NOMO-1 treated with dmso at 0.1 percent for 144 hours (cell line): Measurements from ENCODE around the gene PRKG1.
"Not testable (repeated sequence)": the region's sequence is repeated elsewhere in the genome, so short reads cannot be mapped to it uniquely, and the experiment has no call there.

Experiments
- DNase-seq: peaks from one replicate; lab custom pipeline; 2025; ENCODE audit not compliant: unreplicated experiment; lab: John Stamatoyannopoulos, UW

PRKG1 gene

DNA sequence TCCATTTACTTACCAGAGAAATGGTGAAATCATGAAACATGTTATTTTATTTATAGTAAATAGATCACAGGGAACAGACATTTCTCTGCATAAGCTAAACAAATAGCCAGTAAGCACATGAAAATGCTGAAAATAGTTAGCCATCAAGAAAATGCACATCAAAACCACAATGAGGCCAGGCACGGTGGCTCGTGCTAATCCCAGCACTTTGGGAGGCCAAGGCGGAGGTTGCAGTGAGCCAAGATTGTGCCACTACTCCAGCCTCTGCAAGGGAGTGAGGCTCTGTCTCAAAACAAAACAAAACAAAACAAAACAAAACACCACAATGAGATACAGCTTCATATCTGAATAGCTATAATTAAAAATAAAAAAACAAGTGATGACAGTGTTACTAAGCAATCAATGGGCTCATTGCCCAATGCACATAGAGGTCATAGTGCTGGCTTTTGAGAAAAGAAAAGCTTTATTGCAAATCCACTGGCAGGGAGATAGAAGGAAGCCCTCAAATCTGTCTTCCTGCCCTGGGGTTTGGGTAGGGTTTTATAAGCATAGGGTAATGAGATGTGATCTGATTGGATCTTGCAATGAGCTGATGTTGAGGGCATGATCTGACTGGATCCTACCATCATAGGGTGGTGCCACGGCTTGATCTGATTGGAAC is 608.9 kb downstream of the PRKG1 start:
- no peak for DNase-seq

DNA sequence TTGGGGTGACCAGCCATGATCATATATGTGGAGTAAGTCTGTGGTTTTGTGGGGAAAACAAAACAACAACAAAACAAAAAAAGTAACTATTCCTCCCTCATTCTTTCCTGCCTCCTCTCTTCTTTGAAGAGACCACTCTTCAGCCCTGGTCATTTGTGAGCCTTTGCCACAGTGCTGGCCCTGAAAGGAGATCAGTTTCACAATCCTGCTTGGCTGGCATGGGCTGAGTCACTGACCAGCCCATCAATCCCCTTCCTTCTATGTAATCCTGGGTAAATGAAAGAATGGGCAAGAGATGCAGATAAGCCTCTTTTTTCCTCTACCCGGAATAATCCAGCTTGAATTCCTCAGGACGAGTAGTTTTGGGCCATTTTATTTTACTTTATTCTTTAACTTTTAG is 611.5 kb downstream of the PRKG1 start:
- DNase-seq, result no peak

DNA sequence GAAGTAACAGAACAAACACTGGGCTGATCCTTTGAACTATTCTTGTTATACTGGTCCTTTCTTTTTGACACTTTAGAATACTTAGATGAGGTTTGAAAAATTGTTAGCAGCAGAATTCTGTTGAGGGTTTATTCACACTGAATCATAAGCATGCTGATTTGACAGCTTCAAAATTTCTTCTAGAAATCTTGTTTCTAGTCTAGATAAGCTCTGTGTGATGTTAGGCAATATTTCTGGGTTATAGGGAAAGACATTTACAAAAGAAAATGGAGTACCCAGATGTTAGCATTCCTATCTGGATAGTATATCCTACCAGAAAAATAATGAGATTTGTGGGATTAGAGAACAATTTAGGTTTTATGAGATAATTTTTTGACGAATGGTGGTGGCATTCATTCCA is 613.0 kb downstream of the PRKG1 start:
- DNase-seq, result no peak

DNA sequence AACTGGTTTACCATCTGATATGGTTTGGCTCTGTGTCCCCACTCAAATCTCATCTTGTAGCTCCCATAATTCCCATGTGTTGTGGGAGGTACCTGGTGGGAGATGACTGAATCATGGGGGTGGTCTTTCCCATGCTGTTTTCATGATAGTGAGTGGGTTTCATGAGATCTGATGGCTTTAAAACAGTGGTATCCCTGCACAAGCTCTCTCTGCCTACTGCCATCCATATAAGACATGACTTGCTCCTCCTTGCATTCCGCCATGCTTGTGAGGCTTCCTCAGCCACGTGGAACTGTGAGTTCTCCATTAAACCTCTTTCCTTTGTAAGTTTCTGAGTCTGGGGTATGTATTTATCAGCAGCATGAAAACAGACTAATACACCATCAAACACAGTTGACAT is 614.5 kb downstream of the PRKG1 start:
- not testable (repeated sequence) for DNase-seq

DNA sequence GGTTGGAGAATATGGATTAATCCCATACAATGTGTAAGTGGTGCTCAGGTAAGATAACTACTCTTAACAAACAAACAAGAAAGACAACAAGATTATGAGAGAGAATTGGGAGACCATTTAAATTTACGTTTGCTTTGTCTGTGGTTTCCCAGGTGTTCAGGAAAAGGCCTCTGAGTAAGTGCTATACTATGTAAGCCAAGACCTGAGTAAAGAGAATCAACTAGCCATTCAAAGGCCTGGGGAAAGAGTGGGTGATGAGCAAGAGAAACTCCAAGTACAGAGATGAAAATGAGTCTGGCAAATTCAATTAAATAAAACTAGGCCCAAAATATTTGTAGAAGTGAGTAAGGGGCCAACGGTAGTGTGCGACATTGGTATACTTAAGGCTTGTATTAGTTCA is 615.2 kb downstream of the PRKG1 start:
- DNase-seq, result no peak

DNA sequence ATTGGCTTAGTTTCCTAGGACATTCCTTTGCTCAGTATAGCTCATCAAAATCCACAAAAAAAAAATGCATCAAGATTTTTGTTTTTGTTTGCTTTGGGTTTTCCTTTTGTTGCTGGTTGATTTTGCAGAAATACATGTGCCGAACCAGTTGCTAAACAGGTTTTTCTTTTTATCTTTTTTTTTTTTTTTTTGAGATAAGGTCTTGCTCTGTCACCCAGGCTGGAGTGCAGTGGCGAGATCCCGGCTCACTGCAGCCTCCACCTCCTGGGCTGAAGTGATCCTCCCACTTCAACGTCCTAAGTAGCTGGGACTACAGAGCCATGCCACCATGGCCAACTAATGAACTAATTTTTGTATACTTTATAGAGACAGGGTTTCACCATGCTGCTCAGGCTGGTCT is 616.8 kb downstream of the PRKG1 start:
- no peak for DNase-seq

DNA sequence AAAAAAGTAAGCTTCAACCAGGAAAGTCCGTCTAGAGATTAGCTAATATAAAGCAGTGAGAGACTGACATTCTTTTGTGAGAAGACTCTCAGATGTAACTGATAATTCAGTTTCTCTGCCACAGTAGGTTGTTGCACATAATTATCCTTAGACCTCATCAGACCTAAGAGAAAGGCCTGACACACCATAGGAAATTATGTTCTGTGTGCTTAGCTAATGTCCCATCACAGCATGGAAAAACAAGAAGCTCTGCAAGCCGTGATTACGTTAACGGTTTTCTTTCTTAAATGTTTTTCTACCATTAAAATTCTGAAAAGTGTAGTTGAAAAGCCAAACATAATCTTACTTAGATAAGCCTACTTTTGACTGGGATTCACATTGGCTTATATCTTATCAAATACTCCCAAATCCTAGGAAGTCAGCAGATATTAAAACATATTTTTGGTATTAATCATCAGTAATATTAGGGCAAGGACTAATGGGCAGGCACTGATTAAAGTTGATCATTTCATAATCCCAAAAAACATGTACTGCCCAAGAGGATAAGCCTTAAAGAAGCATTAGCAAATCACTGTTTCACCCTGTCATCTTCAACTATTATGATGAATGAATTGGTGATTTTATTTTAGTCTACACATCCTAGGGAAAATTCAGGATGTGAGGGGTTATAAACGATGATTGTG is 619.9 kb downstream of the PRKG1 start:
- DNase-seq, result no peak

DNA sequence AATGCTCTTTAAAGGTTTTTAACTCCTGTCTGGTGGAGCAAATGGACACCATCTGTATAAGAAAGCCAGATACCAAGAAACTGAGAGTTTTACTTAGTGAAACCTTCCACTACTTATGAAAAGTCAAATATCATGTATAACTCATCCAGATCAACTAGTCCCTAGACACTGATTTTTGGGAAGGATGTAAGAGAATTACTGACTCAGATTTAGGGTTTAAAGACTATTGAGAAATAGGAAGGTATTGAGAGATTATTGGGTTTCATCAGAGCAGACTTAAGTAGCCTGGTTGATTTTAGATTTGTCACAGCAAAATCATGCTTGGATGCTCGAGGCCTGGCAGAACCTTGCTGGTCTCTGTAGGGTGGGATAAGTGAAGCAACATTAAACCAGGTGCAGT is 622.0 kb downstream of the PRKG1 start:
- no peak for DNase-seq

DNA sequence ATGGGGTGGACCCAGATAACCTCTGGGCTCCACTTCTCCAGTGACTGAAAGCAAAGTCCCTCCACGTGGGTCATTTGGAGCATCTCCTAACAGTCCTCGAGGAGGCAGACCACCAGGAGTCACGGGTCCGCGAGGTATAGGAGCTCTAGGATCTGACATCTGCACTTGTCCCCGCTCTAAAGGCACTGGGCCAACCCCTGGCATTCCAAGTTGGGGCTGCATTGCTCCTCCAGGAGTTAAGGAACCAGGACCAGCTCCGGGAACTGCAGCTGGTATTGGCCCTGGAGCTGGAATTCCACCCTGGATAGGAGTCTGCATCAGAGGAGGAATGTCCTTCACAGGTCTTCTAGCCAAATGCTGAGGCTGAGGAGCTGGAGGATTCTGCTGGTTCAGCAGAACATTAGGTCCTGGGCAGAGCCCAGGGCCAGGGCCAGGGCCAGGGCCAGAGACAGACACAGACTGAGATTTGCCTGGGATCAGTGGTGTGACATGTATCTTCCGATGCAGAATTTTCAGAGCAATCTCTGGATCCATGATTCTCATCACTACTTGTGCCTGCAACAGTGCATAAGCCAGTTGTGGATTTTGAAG is 624.3 kb downstream of the PRKG1 start:
- no peak for DNase-seq

DNA sequence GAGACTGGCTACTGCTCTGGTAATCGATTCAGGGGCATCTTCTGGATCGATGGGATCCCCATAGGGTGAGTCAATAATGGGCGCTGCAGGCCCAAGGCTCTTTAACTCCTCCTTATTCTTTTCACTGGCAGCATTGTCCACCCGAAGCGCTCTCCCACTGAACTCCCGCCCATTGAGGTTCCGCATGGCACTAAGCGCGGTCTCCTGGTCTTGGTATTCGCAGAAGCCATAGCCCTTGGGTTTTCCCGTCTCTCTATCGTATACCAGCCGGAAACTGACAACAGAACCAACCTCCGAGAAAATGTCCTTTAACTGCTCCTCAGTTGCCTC is 624.8 kb downstream of the PRKG1 start:
- DNase-seq, result no peak

DNA sequence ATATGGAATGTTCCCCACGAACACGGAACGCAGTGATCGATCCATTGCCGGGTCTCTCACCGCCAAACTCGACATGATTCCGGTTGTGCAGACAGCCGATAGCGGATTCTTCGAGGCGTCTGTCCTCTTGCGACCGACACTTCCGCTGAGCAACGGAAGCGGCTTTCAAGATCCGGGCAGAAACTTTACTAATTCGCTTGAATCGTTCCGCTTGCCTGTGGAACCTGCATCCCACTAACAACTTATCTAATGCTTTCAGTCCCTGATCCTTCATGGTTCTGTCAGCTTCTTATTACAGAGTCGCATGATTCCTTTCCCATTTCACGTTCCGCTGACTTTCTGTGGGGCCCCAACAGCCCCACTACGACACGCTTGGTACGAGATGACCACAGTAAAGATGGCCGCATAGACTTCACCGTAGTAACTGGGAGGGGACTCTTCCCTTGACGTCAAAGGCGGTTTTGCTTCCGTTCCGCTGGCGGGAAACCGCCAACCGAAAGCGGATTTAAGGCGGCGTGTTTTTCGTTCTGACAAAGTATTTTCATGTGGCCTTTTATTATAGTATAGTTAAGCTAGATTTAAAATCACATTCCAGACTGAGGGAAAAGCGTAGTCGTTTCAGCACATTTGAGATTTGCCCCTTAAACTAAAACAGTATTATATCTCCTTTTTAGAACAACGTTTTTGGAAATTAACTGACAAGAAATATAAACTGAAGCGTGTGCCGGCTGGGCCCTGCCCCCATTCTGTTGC is 625.4 kb downstream of the PRKG1 start, which contains the start of gene CSTF2T:
CSTF2T (minus strand) TSS at position 121 of the 753 bp plus-strand sequence; CDS start at position 75, 46 bp downstream.
- DNase-seq, result peak; percentile 71

DNA sequence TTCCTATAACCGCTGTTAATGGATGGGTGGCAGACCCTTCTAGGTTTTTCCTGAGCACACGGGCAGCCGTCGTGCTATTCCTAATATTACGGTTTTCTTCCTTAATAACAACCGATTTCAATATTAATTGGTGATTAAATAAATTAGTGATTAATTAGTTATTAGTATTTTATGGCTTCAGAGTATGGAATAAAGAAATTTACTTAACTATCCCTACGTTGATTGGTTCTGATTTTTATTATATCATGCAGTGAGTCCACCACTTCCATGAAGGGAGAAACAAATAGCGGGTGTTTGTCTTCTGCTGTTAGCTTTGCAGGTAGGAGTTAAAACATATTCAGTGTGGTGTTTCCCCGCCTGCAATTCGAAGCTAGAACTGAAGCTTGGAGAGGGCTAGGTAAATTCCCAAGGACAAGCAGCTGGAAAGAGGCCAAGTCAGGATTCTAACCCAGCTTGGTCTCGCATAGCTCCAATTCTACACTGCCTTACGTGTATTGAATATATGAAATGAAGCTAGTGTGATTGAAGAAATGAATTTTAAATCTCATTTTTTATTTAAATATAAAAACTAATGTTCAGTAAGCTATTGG is 626.0 kb downstream of the PRKG1 start:
- no peak for DNase-seq

DNA sequence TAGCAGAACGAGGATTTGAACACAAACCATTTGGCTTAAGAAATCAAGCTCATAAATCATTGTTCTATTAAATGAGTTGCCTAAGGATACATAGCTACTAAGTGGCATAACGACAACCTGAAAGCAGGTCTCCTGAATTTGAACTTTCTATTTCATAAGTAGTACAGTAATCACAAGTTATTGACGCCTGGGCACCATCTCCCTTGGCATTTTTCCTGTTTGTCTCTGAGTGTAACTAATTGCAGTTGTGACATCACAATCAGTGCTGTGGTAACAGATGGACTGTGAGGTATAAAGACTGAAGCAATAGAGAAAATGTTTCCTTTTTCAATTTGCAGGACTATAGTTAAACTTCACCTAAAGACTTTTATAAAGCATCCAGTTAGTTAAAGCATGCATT is 631.5 kb downstream of the PRKG1 start:
- DNase-seq, result no peak

DNA sequence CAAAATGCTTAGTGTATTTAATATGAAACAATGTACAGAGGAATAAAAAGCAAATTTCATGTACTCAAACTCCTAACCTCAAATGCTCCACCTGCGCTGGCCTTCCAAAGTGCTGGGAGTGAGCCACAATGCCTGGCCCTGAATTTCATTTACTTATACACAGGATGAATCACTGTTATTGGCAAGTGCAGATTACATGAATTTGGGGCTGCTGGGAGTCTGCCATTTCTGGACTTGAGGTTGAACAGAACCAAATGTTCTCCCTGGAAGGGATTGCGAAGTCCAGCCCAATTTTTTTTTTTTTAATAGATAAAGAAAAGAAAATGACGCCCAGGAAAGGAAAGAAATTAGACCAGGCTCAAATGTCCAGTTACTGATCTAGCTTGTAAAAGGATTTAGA is 631.9 kb downstream of the PRKG1 start:
- DNase-seq, result no peak

DNA sequence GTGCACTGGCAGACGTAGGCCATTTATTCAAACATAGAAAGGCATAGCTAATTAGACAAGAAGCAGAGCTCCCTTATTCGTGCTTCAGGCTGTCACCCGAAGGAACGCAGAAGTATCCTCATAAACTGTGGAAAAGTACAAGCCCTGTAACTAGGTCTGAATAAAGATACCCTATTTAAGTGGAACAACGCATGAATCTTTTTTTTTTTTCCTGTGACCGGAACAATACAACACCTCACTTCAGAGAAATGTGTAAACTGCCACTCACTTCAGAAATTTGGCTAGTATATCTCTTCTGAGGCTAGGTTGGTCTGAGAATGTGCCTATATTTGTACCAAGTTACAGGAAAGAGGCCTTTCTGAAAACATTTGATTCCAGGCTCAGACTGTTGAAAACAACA is 633.1 kb downstream of the PRKG1 start:
- DNase-seq, result no peak

DNA sequence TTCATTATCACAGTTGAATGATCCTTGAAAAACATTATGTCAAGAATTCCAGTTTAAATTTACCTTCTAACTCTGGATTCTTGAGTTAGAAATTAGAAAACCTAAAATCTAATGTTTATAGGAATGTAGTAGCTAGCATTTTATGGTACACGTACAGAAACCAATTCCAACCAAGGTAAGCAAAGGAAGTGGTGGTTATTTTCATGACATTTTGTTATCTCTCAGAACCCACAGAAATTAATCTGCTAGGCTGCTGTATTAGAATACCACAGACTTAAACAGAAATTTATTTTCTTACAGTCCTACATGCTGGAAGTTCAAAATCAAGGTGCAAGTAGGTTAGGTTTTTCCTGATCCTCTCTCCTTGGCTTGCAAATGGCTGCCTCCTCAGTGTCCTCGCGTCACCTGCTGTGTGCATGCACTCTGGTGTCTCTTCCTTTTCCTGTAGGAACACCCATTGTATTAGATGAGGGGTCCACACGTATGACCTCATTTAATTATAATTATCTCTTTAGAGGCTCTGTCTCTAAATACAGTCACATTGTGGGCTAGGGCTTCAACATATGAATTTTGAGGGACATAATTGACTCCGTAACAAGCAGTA is 633.6 kb downstream of the PRKG1 start:
- no peak for DNase-seq

DNA sequence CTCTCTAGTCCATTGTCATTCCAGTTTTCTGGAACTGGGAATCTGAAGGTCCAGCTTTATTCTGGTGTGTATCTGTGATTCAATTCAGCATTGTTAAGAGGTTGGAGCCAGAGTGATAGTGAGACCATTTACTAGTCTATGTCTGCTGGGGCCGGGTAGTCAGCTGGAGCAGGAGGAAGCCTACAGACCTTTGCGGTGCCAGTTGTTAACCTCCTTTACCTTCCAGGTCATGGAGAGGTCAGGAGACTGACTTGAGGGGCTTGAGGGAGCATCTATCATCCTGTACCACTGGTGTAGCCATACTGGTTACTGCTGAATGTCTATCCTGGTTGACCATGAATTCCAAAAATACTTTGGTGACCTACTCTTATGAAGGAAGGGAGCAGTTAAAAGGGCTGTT is 634.3 kb downstream of the PRKG1 start:
- DNase-seq, result no peak

DNA sequence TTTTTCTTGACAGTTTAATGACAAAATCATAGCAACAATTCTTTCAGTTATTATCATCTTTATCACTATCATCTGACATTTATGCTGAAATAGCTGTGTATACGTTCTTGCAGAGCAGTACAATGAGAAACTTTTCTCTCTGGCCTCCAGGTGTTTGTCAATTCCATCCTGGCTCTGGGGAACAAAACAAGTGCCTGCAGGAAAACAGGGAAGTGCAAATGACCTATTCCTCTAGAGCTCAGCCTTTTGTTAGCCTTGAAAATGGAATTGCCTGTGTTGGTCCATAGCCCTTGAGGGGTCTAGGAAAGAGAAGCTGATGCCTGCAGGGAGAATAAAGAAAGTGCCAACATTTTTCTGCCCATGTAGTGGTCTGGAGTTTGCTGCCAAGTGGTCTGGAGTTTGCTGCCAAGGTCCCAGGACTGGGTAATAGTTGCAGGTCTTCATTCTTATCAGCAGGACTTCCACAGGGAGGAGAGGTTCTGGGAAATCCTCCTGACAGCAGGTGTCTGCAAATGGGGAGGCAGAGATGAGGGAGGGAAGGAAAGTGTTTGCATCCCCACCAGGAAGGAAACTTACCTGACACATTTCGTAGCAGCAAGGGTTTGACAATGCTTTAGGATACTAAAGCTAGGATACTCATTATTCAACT is 635.2 kb downstream of the PRKG1 start:
- DNase-seq, result no peak

DNA sequence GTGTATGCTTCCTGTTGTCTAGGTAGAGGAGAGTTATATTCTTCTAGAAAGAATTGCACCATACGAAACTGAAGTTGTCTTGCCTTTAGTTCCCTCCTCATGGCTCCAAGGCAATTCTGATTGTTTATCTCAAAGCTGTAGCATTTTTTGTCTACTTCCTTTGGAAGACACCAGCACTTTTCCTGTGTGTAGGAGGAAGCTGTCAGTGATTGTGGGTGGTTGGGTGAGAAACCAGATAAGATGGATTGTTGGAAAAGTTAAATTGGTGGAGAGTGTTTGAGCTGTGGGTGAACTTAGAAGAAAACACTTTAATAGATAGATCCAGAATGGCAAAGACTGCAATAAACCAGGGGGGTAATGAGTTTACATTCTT is 637.2 kb downstream of the PRKG1 start:
- no peak for DNase-seq

DNA sequence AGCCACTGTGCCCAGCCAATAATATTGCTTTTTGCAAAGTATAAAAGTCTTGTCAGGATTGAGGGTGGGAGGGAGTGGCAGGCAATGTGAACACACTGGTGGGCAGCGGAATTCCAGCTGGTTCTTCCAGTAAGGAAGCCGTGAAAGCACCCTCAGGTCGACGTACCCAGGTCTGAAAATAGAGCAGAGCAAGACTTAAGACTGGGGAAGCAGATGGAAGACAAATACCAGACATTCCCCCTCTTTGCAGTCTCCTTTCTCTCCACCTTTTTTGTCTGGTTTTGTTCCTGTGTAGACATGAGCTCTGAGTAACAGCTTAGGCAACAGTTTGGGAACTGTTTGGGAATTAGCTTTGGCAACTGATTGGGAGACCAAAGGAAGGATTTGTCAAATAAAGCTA is 642.7 kb downstream of the PRKG1 start:
- DNase-seq, result no peak

DNA sequence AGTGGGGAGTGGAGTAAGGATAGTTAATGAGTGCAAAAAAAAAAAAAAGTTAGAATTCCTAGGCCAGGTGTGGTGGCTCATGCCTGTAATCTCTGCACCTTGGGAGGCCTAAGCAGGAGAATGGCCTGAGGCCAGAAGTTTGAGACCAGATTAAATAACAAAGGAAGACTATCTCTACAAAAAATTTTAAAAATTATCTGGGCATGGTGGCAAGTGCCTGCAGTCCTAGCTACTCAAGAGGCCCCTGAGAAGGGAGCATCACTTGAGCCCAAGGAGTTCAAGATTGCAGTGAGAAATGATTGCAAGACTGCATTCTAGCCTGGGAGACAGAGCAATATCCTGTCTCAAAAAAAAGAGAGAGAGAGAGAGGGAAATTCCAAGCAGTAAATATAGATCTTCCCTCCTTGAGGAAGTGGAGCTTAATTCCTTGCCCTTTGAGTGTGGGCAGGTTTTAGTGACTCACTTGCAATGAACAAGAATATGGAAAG is 644.6 kb downstream of the PRKG1 start:
- DNase-seq, result no peak
